HCT116 (cell line): ENCODE data around the gene MCL1. TPM values are rescaled to one million over a fixed set of nuclear protein-coding genes. Genes with fewer than 3 reads are reported as not detected.

Experiments used
- ATAC-seq: fragments of 200-7000 bp; cut with Tn5 transposase; 2 replicates; pipeline ENCODE4 v1.9.1; 2020; ENCODE audit warnings: mild to moderate bottlenecking, moderate library complexity
- BruUV-seq: library from RNA; stranded (reverse); fragments of 400-500 nt; replicated peaks from 2 replicates; lab custom pipeline; 2021; lab: Mats Ljungman, UMichigan
- CTCF ChIA-PET: fragments of 300-600 bp; sonication (Branson Sonifier 250); formaldehyde crosslinking; loops from one replicate; lab custom pipeline; 2021; ENCODE audit warnings: antibody characterized with exemption; lab: Charles Lee
- POLR2A ChIA-PET: fragments of 300-600, 350-600 bp; sonication (Branson Sonifier 250); formaldehyde crosslinking; loops from one replicate; lab custom pipeline; 2021; ENCODE audit warnings: antibody characterized with exemption; lab: Charles Lee
- RAD21 ChIA-PET, 2 experiments: fragments of 300-600 bp; sonication (Branson Sonifier 250); formaldehyde crosslinking; loops; one replicate each; lab custom pipeline; 2023; ENCODE audit warnings: low total read pairs in 2 of 2; ENCODE audit not compliant: uncharacterized antibody in 2 of 2, unreplicated experiment in 2 of 2, low non-redundant PET in 1 of 2; lab: Charles Lee
- DNase-seq: peaks from one replicate; pipeline ENCODE4 v3.0.0-alpha.2; 2010; ENCODE audit warnings: low read depth, low spot score
- H2AFZ ChIP-seq: fragments of 200-600 bp; shearing (Covaris generic), sonication (generic); 2 replicates; pipeline ENCODE4 v1.6.1; 2017; ENCODE audit warnings: low read depth, mixed run types, mixed read lengths, antibody characterized with exemption, low read length; ENCODE audit not compliant: poor library complexity, severe bottlenecking
- H3K27ac ChIP-seq: 2 replicates; pipeline ENCODE4 v1.5.1; 2012; ENCODE audit warnings: low read depth, low read length
- H3K27me3 ChIP-seq: fragments of 200-600 bp; sonication (generic); 2 replicates; pipeline ENCODE4 v1.6.1; 2016; ENCODE audit warnings: mixed run types, low read length, mixed read lengths; ENCODE audit not compliant: insufficient read depth
- H3K36me3 ChIP-seq, 2 experiments: fragments of 200-500 bp in 1 of 2; fragments of 200-600 bp in 1 of 2; sonication (Bioruptor generic) in 1 of 2; sonication (generic) in 1 of 2; 2 replicates each; pipeline versions ENCODE4 v1.5.1 to v1.6.1; 2014 to 2016; ENCODE audit warnings: low read length in 2 of 2, inconsistent platforms in 1 of 2, mixed read lengths in 1 of 2, mixed run types in 1 of 2; ENCODE audit not compliant: insufficient read depth in 2 of 2, control insufficient read depth in 1 of 2
- H3K4me1 ChIP-seq, 2 experiments: fragments of 200-600 bp in 1 of 2; sonication (generic) in 1 of 2; 2 replicates each; pipeline versions ENCODE4 v1.5.1 to v1.6.1; 2012 to 2017; ENCODE audit warnings: low read length in 2 of 2, inconsistent platforms in 1 of 2, mild to moderate bottlenecking in 1 of 2, mixed read lengths in 1 of 2, mixed run types in 1 of 2, moderate library complexity in 1 of 2; ENCODE audit not compliant: insufficient read depth in 2 of 2, control insufficient read depth in 1 of 2
- H3K4me2 ChIP-seq: fragments of 200-600 bp; sonication (generic); 2 replicates; pipeline ENCODE4 v1.6.1; 2017; ENCODE audit warnings: mixed run types, low read length, mixed read lengths
- H3K4me3 ChIP-seq, 2 experiments: fragments of 200-600 bp in 1 of 2; sonication (generic) in 1 of 2; replicated peaks in 1 of 2; 2 replicates each; pipeline ENCODE4 v1.5.1; 2011 to 2016; ENCODE audit warnings: low read length in 2 of 2, control low read depth in 1 of 2, low read depth in 1 of 2, mild to moderate bottlenecking in 1 of 2, mixed read lengths in 1 of 2, mixed run types in 1 of 2
- H3K79me2 ChIP-seq: fragments of 200-600 bp; sonication (generic); 2 replicates; pipeline ENCODE4 v1.6.1; 2017; ENCODE audit warnings: mild to moderate bottlenecking, mixed run types, low read length, moderate library complexity, mixed read lengths; ENCODE audit not compliant: insufficient read depth
- H3K9ac ChIP-seq: fragments of 200-600 bp; sonication (generic); 2 replicates; pipeline ENCODE4 v1.6.1; 2016; ENCODE audit warnings: low read length, mixed read lengths
- H3K9me2 ChIP-seq: fragments of 200-600 bp; sonication (generic), shearing (Covaris generic); 2 replicates; pipeline ENCODE4 v1.6.1; 2017; ENCODE audit warnings: mixed run types, mild to moderate bottlenecking, moderate library complexity; ENCODE audit not compliant: insufficient read depth
- H3K9me3 ChIP-seq, 2 experiments: fragments of 200-500 bp in 1 of 2; fragments of 200-600 bp in 1 of 2; sonication (Bioruptor generic) in 1 of 2; sonication (generic) in 1 of 2; 2 replicates each; pipeline ENCODE4 v1.6.1; 2014 to 2017; ENCODE audit warnings: low read length in 2 of 2, mixed read lengths in 2 of 2, inconsistent platforms in 1 of 2, low read depth in 1 of 2, mild to moderate bottlenecking in 1 of 2, mixed run types in 1 of 2, moderate library complexity in 1 of 2; ENCODE audit not compliant: control insufficient read depth in 1 of 2, insufficient read depth in 1 of 2
- H4K20me1 ChIP-seq: fragments of 200-600 bp; sonication (generic), shearing (Covaris generic); 2 replicates; pipeline ENCODE4 v1.6.1; 2017; ENCODE audit warnings: mixed run types, mild to moderate bottlenecking, moderate library complexity; ENCODE audit not compliant: insufficient read depth
- CBX3 ChIP-seq: IDR thresholded peaks from 2 replicates; pipeline ENCODE4 v1.6.1; 2012; ENCODE audit warnings: low read depth
- CEBPB ChIP-seq: IDR thresholded peaks from 2 replicates; pipeline ENCODE4 v1.6.1; 2012; ENCODE audit warnings: low read depth
- ELF1 ChIP-seq: IDR thresholded peaks from 2 replicates; pipeline ENCODE4 v1.6.1; 2012; ENCODE audit warnings: low read depth, borderline replicate concordance
- EZH2 ChIP-seq: fragments of 200-600 bp; sonication (generic); IDR thresholded peaks from 2 replicates; pipeline ENCODE4 v1.6.1; 2017; ENCODE audit warnings: antibody characterized with exemption, mixed run types
- EZH2phosphoT487 ChIP-seq: fragments of 200-600 bp; IDR thresholded peaks from 2 replicates; pipeline ENCODE4 v1.6.1; 2018; ENCODE audit warnings: antibody characterized with exemption, borderline replicate concordance
- FOSL1 ChIP-seq: IDR thresholded peaks from 2 replicates; pipeline ENCODE4 v1.6.1; 2012; ENCODE audit warnings: low read depth
- JUND ChIP-seq: IDR thresholded peaks from 2 replicates; pipeline ENCODE4 v1.6.1; 2012
- POLR2A ChIP-seq: IDR thresholded peaks from 2 replicates; pipeline ENCODE4 v1.7.0; 2011; ENCODE audit warnings: borderline replicate concordance; ENCODE audit not compliant: insufficient read depth, insufficient read length; ENCODE audit errors: extremely low read depth
- POLR2AphosphoS5 ChIP-seq: IDR thresholded peaks from 2 replicates; pipeline ENCODE4 v1.6.1; 2011; ENCODE audit warnings: mild to moderate bottlenecking, low read depth, low read length, moderate library complexity
- SRF ChIP-seq: IDR thresholded peaks from 2 replicates; pipeline ENCODE4 v1.6.1; 2012; ENCODE audit warnings: low read depth
- TCF7L2 ChIP-seq: IDR thresholded peaks from 2 replicates; pipeline ENCODE4 v1.7.0; 2011; ENCODE audit warnings: borderline replicate concordance, inconsistent platforms; ENCODE audit not compliant: insufficient read depth, insufficient read length; ENCODE audit errors: extremely low read depth
- YY1 ChIP-seq: IDR thresholded peaks from 2 replicates; pipeline ENCODE4 v1.6.1; 2011; ENCODE audit warnings: low read length, low read depth, moderate library complexity, mild to moderate bottlenecking; ENCODE audit not compliant: insufficient replicate concordance; ENCODE audit errors: extremely low read depth
- ZFX ChIP-seq: fragments of 450-650 bp; IDR thresholded peaks from 2 replicates; pipeline ENCODE4 v1.6.1; 2017
- ZNF274 ChIP-seq: fragments of 200-500 bp; sonication (Bioruptor generic); IDR thresholded peaks from 2 replicates; pipeline ENCODE4 v1.6.1; 2014; ENCODE audit warnings: mild to moderate bottlenecking, low read depth, low read length, inconsistent platforms
- intact Hi-C: fragments of 100-400 bp; cut with micrococcal nuclease; formaldehyde crosslinking; loops from 2 replicates; pipeline ENCODE4 v1.10.0; 2022
- total RNA-seq: library from RNA; stranded (reverse); gene quantifications from one replicate; pipeline ENCODE4 v1.2.1, GENCODE V29; 2021; ENCODE audit not compliant: unreplicated experiment
- TF ChIP-seq, protein P1 (sequence below): IDR thresholded peaks from 2 replicates; pipeline ENCODE4 v1.6.1; 2012
- TF ChIP-seq, protein P2 (sequence below): IDR thresholded peaks from 2 replicates; pipeline ENCODE4 v1.6.1; 2012
- TF ChIP-seq, protein P3 (sequence below): IDR thresholded peaks from 2 replicates; pipeline ENCODE4 v1.6.1; 2012; ENCODE audit warnings: low read depth

The MCL1 gene
- total RNA-seq, 1 experiment from 2014 or later, result 146 TPM

DNA sequence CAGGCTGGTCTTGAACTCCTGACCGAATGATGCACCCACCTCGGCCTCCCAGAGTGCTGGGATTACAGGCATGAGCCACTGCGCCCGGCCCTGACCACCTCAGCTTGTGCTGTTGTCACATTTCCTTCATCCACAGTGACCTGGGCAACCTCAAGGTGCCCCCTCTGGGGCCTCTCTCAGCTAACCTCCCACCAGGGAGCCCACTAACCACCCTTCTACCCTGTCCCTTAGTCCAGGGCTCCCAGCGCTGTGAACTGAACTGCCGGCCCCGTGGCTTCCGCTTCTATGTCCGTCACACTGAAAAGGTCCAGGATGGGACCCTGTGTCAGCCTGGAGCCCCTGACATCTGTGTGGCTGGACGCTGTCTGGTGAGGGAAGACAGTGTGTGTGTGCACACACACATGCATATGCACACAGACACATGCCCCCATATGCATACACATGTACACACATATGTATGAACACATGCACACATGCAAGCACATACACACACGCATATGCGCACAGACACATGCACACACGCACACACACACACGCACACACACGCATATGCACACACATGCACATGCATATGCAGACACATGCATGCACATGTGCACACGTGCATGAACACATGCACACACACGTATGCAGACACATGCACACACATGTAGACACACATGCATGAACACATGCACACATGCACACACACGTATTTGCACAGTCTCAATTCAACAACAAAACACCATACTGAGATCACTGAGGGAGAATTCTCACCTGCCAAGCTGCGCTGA, 24.0 kb downstream of the MCL1 start:
- Histone ChIP-seq H3K4me2 (no peak overlapping the region), H3K9me3 (no peaks in the 10 kb centered on the region), H3K4me3 (no peak overlapping the region), H3K4me1 (peaks cover 9 to 19% of the 10 kb centered on the region in 2 experiments), H3K79me2 (peaks cover 4% of the 10 kb centered on the region; the same call in 1 of the 2 replicates), H3K27ac (no peak overlapping the region), H2AFZ (no peak overlapping the region), H3K9ac (no peak overlapping the region), H4K20me1 (no peaks in the 10 kb centered on the region), H3K27me3 (no peaks in the 10 kb centered on the region), H3K36me3 (no peaks in the 10 kb centered on the region), H3K9me2 (no peaks in the 10 kb centered on the region)
- RAD21 ChIA-PET, result no interaction called here
- DNase-seq, result no peak
- BruUV-seq, result no TSS peak
- intact Hi-C loops, result no loop called here
- POLR2A ChIA-PET, result no interaction called here
- no peak for TF ChIP-seq FOSL1
- TF ChIP-seq POLR2A, result no peak
- TF ChIP-seq JUND, result no peak
- no peak for TF ChIP-seq EZH2phosphoT487
- TF ChIP-seq CBX3, result no peak
- TF ChIP-seq, protein P1, sequence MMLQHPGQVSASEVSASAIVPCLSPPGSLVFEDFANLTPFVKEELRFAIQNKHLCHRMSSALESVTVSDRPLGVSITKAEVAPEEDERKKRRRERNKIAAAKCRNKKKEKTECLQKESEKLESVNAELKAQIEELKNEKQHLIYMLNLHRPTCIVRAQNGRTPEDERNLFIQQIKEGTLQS, result no peak
- no peak for TF ChIP-seq TCF7L2
- TF ChIP-seq, protein P2, sequence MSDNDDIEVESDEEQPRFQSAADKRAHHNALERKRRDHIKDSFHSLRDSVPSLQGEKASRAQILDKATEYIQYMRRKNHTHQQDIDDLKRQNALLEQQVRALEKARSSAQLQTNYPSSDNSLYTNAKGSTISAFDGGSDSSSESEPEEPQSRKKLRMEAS, result no peak
- no peak for TF ChIP-seq POLR2AphosphoS5
- CTCF ChIA-PET, result no interaction called here
- no peak for ATAC-seq

DNA sequence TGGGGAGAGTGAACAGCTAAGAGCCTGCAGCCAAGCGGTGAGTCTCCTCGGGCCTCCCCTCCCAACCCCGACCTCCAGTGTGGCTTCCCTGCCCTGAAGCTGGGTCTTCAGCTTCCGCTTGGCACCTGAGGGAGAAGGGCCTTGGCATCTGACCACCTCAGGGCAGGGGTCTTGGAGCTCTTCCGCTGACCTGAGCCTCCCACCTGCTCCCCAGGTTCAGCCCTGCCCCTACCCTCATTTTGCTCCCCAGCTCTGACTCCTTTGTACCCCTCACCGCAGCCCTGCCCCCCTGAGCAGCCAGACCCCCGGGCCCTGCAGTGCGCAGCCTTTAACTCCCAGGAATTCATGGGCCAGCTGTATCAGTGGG, 25.3 kb downstream of the MCL1 start:
- Histone ChIP-seq H2AFZ (no peak overlapping the region), H3K79me2 (no peaks in the 10 kb centered on the region; the same call in 1 of the 2 replicates), H3K9me2 (no peaks in the 10 kb centered on the region), H3K4me2 (no peak overlapping the region), H3K27me3 (no peaks in the 10 kb centered on the region), H3K36me3 (no peaks in the 10 kb centered on the region), H3K27ac (no peak overlapping the region), H3K4me3 (no peak overlapping the region), H3K4me1 (peaks cover 8 to 16% of the 10 kb centered on the region in 2 experiments; a peak in 3 of 4 replicates), H3K9ac (no peak overlapping the region), H3K9me3 (no peaks in the 10 kb centered on the region), H4K20me1 (no peaks in the 10 kb centered on the region)
- ChIA-PET CTCF (no interaction called here), RAD21 (no interaction called here), POLR2A (no interaction called here)
- intact Hi-C loops, result no loop called here
- no peak for ATAC-seq
- no TSS peak for BruUV-seq
- DNase-seq, result no peak
- TF ChIP-seq TCF7L2, result no peak
- TF ChIP-seq SRF, result no peak
- TF ChIP-seq EZH2phosphoT487, result no peak
- TF ChIP-seq FOSL1, result no peak
- TF ChIP-seq, protein P1, result no peak
- no peak for TF ChIP-seq ZNF274
- TF ChIP-seq YY1, result no peak
- no peak for TF ChIP-seq ZFX
- TF ChIP-seq CBX3, result no peak
- TF ChIP-seq ELF1, result no peak
- no peak for TF ChIP-seq EZH2
- no peak for TF ChIP-seq CEBPB
- TF ChIP-seq, protein P3, sequence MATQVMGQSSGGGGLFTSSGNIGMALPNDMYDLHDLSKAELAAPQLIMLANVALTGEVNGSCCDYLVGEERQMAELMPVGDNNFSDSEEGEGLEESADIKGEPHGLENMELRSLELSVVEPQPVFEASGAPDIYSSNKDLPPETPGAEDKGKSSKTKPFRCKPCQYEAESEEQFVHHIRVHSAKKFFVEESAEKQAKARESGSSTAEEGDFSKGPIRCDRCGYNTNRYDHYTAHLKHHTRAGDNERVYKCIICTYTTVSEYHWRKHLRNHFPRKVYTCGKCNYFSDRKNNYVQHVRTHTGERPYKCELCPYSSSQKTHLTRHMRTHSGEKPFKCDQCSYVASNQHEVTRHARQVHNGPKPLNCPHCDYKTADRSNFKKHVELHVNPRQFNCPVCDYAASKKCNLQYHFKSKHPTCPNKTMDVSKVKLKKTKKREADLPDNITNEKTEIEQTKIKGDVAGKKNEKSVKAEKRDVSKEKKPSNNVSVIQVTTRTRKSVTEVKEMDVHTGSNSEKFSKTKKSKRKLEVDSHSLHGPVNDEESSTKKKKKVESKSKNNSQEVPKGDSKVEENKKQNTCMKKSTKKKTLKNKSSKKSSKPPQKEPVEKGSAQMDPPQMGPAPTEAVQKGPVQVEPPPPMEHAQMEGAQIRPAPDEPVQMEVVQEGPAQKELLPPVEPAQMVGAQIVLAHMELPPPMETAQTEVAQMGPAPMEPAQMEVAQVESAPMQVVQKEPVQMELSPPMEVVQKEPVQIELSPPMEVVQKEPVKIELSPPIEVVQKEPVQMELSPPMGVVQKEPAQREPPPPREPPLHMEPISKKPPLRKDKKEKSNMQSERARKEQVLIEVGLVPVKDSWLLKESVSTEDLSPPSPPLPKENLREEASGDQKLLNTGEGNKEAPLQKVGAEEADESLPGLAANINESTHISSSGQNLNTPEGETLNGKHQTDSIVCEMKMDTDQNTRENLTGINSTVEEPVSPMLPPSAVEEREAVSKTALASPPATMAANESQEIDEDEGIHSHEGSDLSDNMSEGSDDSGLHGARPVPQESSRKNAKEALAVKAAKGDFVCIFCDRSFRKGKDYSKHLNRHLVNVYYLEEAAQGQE, result no peak
